IPS-18c (cell line): ENCODE measurements around the gene DLX5.
"Not testable (repeated sequence)": the region's sequence is repeated elsewhere in the genome, so short reads cannot be mapped to it uniquely, and the experiment has no call there.

Experiments
- H3K4me3 ChIP-seq: 2 replicates; pipeline ENCODE4 v1.7.0; 2013; ENCODE audit warnings: low read depth, mild to moderate bottlenecking, low read length, moderate library complexity; ENCODE audit not compliant: insufficient read depth
- H3K9me3 ChIP-seq: one replicate; pipeline ENCODE4 v1.6.1; 2013; ENCODE audit warnings: mild to moderate bottlenecking, low read length, moderate library complexity; ENCODE audit not compliant: control insufficient read depth, insufficient read depth

Gene DLX5

GRCh38 chr7:97024209-97025129 lies at the start of gene DLX5:
Gene DLX5, minus strand, starts transcription at chr7:97024831. Its CDS starts 208 bp downstream, at chr7:97024623.
- Histone ChIP-seq H3K4me3 (peak within 1 kb of the TSS; percentile 51), H3K9me3 (peaks cover 5% of the 10 kb centered on the region)

- not testable (repeated sequence) for H3K9me3 ChIP-seq, H3K4me3 ChIP-seq
These were observed 47.4 kb upstream of the DLX5 start for GRCh38 chr7:97072025-97072424.

GRCh38 chr7:97064972-97065587 lies 40.4 kb upstream of the DLX5 start:
- Histone ChIP-seq H3K4me3 (no peak overlapping the region), H3K9me3 (no peaks in the 10 kb centered on the region)

- H3K9me3 ChIP-seq: no peaks in the 10 kb centered on the region
- H3K4me3 ChIP-seq: no peak overlapping the region
These were observed 39.4 kb upstream of the DLX5 start for GRCh38 chr7:97064020-97064419.

GRCh38 chr7:97043281-97043680 lies 18.6 kb upstream of the DLX5 start:
- no peaks in the 10 kb centered on the region for H3K9me3 ChIP-seq
- no peak overlapping the region for H3K4me3 ChIP-seq

GRCh38 chr7:97039374-97040065 lies 14.9 kb upstream of the DLX5 start:
- no peak overlapping the region for H3K4me3 ChIP-seq

GRCh38 chr7:97034213-97034852 lies 9.7 kb upstream of the DLX5 start:
- H3K9me3 ChIP-seq, H3K4me3 ChIP-seq: not testable (repeated sequence)

More at GRCh38 chr7:97039374-97040065, 14.9 kb upstream of the DLX5 start:
- H3K9me3 ChIP-seq: no peaks in the 10 kb centered on the region

GRCh38 chr7:97027427-97028234 lies 3.0 kb upstream of the DLX5 start:
- Histone ChIP-seq H3K9me3 (peaks cover 3% of the 10 kb centered on the region), H3K4me3 (peak overlapping the region; percentile 45)

GRCh38 chr7:97026715-97027426 lies 2.2 kb upstream of the DLX5 start:
- Histone ChIP-seq H3K9me3 (peaks cover 4% of the 10 kb centered on the region), H3K4me3 (peak overlapping the region; percentile 45)

- H3K4me3 ChIP-seq: peak overlapping the region; percentile 31; the same call in 1 of the 2 replicates
- peaks cover 5% of the 10 kb centered on the region for H3K9me3 ChIP-seq
These were observed 1.5 kb upstream of the DLX5 start for GRCh38 chr7:97025983-97026714.

GRCh38 chr7:97025130-97025499 lies 484 bp upstream of the DLX5 start:
- Histone ChIP-seq H3K4me3 (peak overlapping the region; percentile 11; the same call in 1 of the 2 replicates), H3K9me3 (peaks cover 5% of the 10 kb centered on the region)

GRCh38 chr7:97022491-97023306 lies 1.9 kb downstream of the DLX5 start:
- Histone ChIP-seq H3K4me3 (peak overlapping the region; percentile 31; the same call in 1 of the 2 replicates), H3K9me3 (peaks cover 8% of the 10 kb centered on the region)

- Histone ChIP-seq H3K4me3 (peak overlapping the region; percentile 43; the same call in 1 of the 2 replicates), H3K9me3 (peaks cover 7% of the 10 kb centered on the region)
These were observed 2.7 kb downstream of the DLX5 start for GRCh38 chr7:97021747-97022490.
